Peyer's patch (tissue), 4 donors: ENCODE data around the gene RERG.

ENCODE experiments used
- POLR2A ChIP-seq, 2 donors: fragments of 450-650 bp; IDR thresholded peaks; one replicate each; pipeline ENCODE4 v1.5.1; 2017; ENCODE audit warnings: antibody characterized with exemption in 2 of 2, mild to moderate bottlenecking in 2 of 2, moderate library complexity in 2 of 2
- TF ChIP-seq, protein P1 (sequence below), 6 experiments: fragments of 450-650 bp in 4 of 6; fragments of 200-600 bp in 2 of 6; sonication (generic) in 1 of 6; IDR thresholded peaks; one replicate each; pipeline ENCODE4 v1.5.1; 2017 to 2019; ENCODE audit warnings: antibody characterized with exemption in 6 of 6, mild to moderate bottlenecking in 3 of 6, moderate library complexity in 1 of 6

DNA sequence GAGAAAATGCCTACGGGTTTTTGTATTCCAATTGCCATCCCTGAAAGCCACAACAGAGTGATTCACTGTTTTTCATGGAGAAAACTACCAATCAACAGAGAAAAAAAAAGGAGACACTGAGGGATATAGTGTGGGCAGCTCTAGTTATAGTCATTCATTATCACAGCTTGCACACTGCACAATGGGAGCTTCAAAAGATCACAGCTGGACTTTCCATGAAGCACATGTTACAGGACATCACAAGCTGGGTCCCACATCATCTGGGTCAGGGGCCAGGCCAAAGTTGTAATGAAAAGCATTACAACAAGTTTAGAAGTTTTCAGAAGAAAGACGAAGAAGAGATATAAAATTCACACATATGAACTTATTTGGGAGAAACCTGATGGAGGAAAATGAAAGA, 41.5 kb downstream of the RERG start:
- TF ChIP-seq, protein P1, sequence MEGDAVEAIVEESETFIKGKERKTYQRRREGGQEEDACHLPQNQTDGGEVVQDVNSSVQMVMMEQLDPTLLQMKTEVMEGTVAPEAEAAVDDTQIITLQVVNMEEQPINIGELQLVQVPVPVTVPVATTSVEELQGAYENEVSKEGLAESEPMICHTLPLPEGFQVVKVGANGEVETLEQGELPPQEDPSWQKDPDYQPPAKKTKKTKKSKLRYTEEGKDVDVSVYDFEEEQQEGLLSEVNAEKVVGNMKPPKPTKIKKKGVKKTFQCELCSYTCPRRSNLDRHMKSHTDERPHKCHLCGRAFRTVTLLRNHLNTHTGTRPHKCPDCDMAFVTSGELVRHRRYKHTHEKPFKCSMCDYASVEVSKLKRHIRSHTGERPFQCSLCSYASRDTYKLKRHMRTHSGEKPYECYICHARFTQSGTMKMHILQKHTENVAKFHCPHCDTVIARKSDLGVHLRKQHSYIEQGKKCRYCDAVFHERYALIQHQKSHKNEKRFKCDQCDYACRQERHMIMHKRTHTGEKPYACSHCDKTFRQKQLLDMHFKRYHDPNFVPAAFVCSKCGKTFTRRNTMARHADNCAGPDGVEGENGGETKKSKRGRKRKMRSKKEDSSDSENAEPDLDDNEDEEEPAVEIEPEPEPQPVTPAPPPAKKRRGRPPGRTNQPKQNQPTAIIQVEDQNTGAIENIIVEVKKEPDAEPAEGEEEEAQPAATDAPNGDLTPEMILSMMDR (IDR thresholded peaks at IDR 0.05), result no peak
- no peak for TF ChIP-seq POLR2A (IDR thresholded peaks at IDR 0.05)
